Heart left ventricle (tissue), 16 donors: ENCODE measurements around the gene ZNF516. TPM values are rescaled to one million over a fixed set of nuclear protein-coding genes. Genes with fewer than 3 reads are reported as not detected.

Source experiments
- ATAC-seq, 4 donors: fragments of 200-7000 bp; cut with Tn5 transposase; one replicate each; pipeline ENCODE4 v1.9.1; 2020 to 2022; ENCODE audit warnings: moderate library complexity in 4 of 4, mild to moderate bottlenecking in 3 of 4, moderate number of reproducible peaks in 1 of 4
- DNase-seq, 5 donors: peaks; one replicate each; pipeline ENCODE4 v3.0.0-alpha.2; 2020
- H3K27ac ChIP-seq, 12 donors: fragments of 200-600 bp; sonication (generic) in 4 of 12; one replicate each; pipeline versions ENCODE4 v1.5.0 to v1.8.0; 2016 to 2022; ENCODE audit warnings: mild to moderate bottlenecking in 2 of 12
- H3K27me3 ChIP-seq, 9 donors: fragments of 200-600 bp; sonication (generic) in 2 of 9; one replicate each; pipeline versions ENCODE4 v1.5.1 to v1.8.0; 2016 to 2022; ENCODE audit warnings: mild to moderate bottlenecking in 3 of 9
- H3K36me3 ChIP-seq, 9 donors: fragments of 200-600 bp; sonication (generic) in 2 of 9; one replicate each; pipeline versions ENCODE4 v1.5.0 to v1.8.0; 2018 to 2022; ENCODE audit warnings: mild to moderate bottlenecking in 2 of 9
- H3K4me1 ChIP-seq, 12 donors: fragments of 200-600 bp; sonication (generic) in 4 of 12; one replicate each; pipeline versions ENCODE4 v1.5.0 to v1.8.0; 2016 to 2022; ENCODE audit warnings: mild to moderate bottlenecking in 3 of 12
- H3K4me3 ChIP-seq, 12 donors: fragments of 200-600 bp; sonication (generic) in 4 of 12; one replicate each; pipeline versions ENCODE4 v1.5.0 to v1.8.0; 2017 to 2022; ENCODE audit warnings: mild to moderate bottlenecking in 9 of 12, moderate library complexity in 4 of 12
- H3K9me3 ChIP-seq, 12 donors: fragments of 200-600 bp; sonication (generic) in 4 of 12; one replicate each; pipeline versions ENCODE4 v1.5.0 to v1.8.0; 2016 to 2022; ENCODE audit warnings: mild to moderate bottlenecking in 1 of 12
- POLR2A ChIP-seq, 2 donors: fragments of 450-650 bp; IDR thresholded peaks; one replicate each; pipeline ENCODE4 v1.6.1; 2017; ENCODE audit warnings: antibody characterized with exemption in 2 of 2, mild to moderate bottlenecking in 2 of 2, moderate library complexity in 2 of 2
- WGBS, 4 donors: extraction: QIAGEN DNeasy Blood & Tissue Kit in 2 of 4; methylation state at CpG; one replicate each; pipeline versions ENCODE4 v1.1.5 to v1.1.7; 2013 to 2018; 5-methylcytosine and 5-hydroxymethylcytosine counted together
- intact Hi-C, 10 donors: fragments of 100-400 bp; cut with DNase I; formaldehyde crosslinking; loops; one replicate each; pipeline versions ENCODE4 v1.11.1 to v1.14.2; 2022
- polyA plus RNA-seq, 2 donors: library from polyadenylated mRNA; stranded (reverse); fragments of 200-250 nt; gene quantifications; one replicate each; pipeline ENCODE4 v1.2.3, GENCODE V29; 2013
- total RNA-seq, 9 donors: library from RNA; depleted of rRNA in 2 of 9; stranded (reverse); fragments of >200 nt in 2 of 9; fragmentation: NEBNext Ultra II Directional in 3 of 9; extraction: Animal tissue kit (Norgen Biotek cat#: 25700) in 3 of 9; gene quantifications; one replicate each; pipeline versions ENCODE4 v1.1.0 to v1.2.4, GENCODE V29; 2016 to 2023
- TF ChIP-seq, protein P1 (sequence below), 12 donors: fragments of 200-600 bp; sonication (generic) in 4 of 12; IDR thresholded peaks; one replicate each; pipeline versions ENCODE4 v1.5.0 to v1.8.0; 2018 to 2022; ENCODE audit warnings: antibody characterized with exemption in 12 of 12, mild to moderate bottlenecking in 5 of 12
- donor health status: ischemic (EF 13 %, LVEDD 7.1; RV severe dilation, severe dysfunction).
- donor health status: healthy with polysubstance abuse.
- donor health status: DM: no; HTN: yes; CAD: no.
- donor health status: DM: no; HTN: no; CAD: no.
- donor health status: ischemic (EF 25% LVEDD 6.9; RV normal size, moderate dysfunction).
- donor health status: ischemic (EF 25% LVEDD 5.7; RV mildly dilated, moderate dysfunction).
- donor health status: healthy.
- donor health status: DM: yes; HTN: yes; CAD: no.
- donor health status: ischemic (EF 35%, LVEDD 5.7; RV mildly dilated, moderate dysfunction).
- donor health status: nonischemic (EF 11% LVEDD 7.7; RV severe dilation, severe dysfunction).
- donor health status: DM: yes; HTN: yes; CAD: no.
- donor health status: PGD.
- donor health status: ischemic (EF 29% LVEDD 5.4; RV normal size, mild dysfunction).
- donor health status: nonischemic (EF 23%, LVEDD 6.1; RV moderate dilation, normal function).

The ZNF516 gene
- total and polyA plus RNA-seq, 11 donors = 4.8 to 24.8 (median 14.6) TPM

DNA sequence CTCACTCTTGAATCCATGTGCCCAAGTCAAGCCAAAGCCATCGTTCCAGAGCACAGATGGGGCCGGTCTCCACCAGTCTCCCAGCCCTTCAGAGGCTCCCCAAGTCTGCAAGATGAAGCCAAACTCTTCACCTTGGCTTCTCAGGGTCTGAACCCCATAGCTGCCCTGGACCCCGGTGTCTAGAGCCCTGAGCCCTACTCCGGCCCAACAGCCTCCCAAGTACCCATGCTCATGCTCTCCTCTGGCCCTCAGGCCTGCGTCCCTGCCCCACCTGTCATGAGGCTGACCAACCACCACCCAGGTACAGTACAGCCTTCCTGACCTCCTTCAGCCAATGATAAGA, 46.0 kb downstream of the ZNF516 start:
- 94 to 95% (median 95%) methylated on average over 5 of the region's 5 CpGs for WGBS, 4 donors
- DNase-seq (peak in 2 of 5 donors; percentile 9 to 52), ATAC-seq (no peak)
- intact Hi-C loops = no loop called here
- Histone ChIP-seq H3K4me1 (peaks cover 3 to 91% (median 62%) of the 10 kb centered on the region in 12 donors), H3K27me3 (no peaks in the 10 kb centered on the region), H3K9me3 (no peaks in the 10 kb centered on the region), H3K4me3 (no peak overlapping the region), H3K27ac (peak overlapping the region in 3 of 12 donors; percentile 9 to 86 (median 9)), H3K36me3 (no peaks in the 10 kb centered on the region)
- TF ChIP-seq POLR2A (IDR thresholded peaks at IDR 0.05) = no peak
- TF ChIP-seq, protein P1, sequence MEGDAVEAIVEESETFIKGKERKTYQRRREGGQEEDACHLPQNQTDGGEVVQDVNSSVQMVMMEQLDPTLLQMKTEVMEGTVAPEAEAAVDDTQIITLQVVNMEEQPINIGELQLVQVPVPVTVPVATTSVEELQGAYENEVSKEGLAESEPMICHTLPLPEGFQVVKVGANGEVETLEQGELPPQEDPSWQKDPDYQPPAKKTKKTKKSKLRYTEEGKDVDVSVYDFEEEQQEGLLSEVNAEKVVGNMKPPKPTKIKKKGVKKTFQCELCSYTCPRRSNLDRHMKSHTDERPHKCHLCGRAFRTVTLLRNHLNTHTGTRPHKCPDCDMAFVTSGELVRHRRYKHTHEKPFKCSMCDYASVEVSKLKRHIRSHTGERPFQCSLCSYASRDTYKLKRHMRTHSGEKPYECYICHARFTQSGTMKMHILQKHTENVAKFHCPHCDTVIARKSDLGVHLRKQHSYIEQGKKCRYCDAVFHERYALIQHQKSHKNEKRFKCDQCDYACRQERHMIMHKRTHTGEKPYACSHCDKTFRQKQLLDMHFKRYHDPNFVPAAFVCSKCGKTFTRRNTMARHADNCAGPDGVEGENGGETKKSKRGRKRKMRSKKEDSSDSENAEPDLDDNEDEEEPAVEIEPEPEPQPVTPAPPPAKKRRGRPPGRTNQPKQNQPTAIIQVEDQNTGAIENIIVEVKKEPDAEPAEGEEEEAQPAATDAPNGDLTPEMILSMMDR (IDR thresholded peaks at IDR 0.05) = no peak

DNA sequence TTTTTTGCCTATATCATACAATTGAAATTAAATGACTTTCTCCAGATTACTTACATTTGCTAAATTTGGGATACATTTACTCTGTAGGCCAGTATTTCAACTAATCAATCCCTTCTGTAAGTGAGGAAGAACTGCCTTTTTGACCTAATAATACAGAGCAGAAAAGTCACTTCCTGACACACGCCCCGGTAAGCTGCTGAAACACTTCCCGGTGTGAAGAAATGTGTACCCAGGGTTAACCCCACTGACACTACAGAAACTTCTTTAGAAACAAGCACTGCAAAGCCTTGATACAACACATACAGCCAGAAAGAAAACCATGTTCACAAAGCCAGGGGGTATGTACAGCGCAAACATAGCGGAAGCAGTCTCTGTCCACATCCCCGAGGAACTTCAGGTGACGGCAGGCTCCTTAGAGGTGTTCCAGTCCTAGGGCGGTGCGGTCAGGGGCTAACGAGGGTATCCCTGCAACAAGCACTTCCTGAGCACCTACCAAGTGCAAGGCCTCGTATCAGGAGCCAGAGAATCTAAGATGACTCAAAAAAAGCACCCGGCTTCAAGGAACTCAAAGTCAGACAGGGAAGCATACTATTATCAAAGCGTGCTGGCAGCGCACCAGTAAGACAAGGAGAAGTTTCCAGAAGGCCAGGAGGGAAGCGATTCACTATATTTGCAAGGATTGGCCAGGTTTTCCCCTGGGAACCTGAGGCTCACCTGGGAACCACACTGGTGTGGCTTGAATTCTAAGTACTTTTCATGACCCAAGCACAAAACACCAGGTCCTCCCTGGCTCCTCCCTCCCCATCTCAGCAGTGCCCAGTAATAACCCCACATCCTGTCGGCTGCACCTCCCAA, 46.6 kb downstream of the ZNF516 start:
- intact Hi-C loops = no loop called here
- DNase-seq = peak in 2 of 5 donors; percentile 6 to 18

DNA sequence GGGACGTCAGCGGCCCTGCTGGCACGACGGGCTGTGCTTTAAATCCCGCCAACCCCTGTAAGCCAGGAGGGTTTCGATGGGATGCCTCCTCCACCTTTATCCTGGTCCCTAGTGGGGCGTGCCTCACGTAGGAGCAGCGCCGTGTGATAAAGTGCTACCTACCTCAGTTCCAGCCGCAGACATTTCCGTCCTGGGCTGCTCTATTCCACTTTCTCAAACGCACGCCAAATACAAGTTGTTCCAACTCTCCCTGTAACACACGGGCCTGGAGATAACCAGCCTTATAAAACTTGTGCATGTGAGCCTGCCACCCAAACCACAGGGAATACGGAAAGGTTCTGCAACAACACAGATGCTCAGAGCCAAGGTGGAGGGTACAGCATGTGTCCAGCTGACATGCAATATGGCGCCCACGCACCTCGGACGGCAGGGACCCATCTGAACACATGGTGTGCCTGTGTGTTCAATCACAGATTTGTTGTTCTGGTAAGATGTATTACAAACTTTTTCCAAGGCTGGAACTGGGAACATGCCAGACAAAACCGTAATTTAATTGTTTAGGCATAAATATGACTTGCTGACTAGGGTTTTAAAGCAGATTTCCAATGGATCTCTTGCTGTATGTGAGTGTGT, 47.7 kb downstream of the ZNF516 start:
- H3K9me3 ChIP-seq = no peaks in the 10 kb centered on the region
- DNase-seq = peak in 2 of 5 donors; percentile 8 to 16
- peak overlapping the region in 1 of 12 donors; percentile 15 for H3K27ac ChIP-seq
- peak in 1 of 4 donors; percentile 5 for ATAC-seq
- peaks cover 3 to 76% (median 52%) of the 10 kb centered on the region in 12 donors for H3K4me1 ChIP-seq
- 86 to 91% (median 90%) methylated on average over 21 of the region's 21 CpGs for WGBS, 4 donors
- intact Hi-C loops = no loop called here
- H3K27me3 ChIP-seq = no peaks in the 10 kb centered on the region
- H3K36me3 ChIP-seq = peaks cover 0 to 11% (median 4%) of the 10 kb centered on the region in 9 donors
- TF ChIP-seq, protein P1 (IDR thresholded peaks at IDR 0.05) = no peak
- TF ChIP-seq POLR2A (IDR thresholded peaks at IDR 0.05) = no peak
- no peak overlapping the region for H3K4me3 ChIP-seq

More for the DNA sequence above, 46.6 kb downstream of the ZNF516 start:
- Histone ChIP-seq H3K27ac (peak overlapping the region in 3 of 12 donors; percentile 9 to 86 (median 9)), H3K36me3 (peaks cover 0 to 2% (median 0%) of the 10 kb centered on the region in 9 donors), H3K4me3 (no peak overlapping the region), H3K9me3 (no peaks in the 10 kb centered on the region), H3K4me1 (peaks cover 3 to 86% (median 60%) of the 10 kb centered on the region in 12 donors), H3K27me3 (no peaks in the 10 kb centered on the region)
- ATAC-seq = no peak
- TF ChIP-seq, protein P1 (IDR thresholded peaks at IDR 0.05) = no peak
- TF ChIP-seq POLR2A (IDR thresholded peaks at IDR 0.05) = no peak
- 82 to 84% (median 84%) methylated on average over 16 of the region's 16 CpGs for WGBS, 4 donors
